NCI-H2227 treated with DMSO at 0.1 percent for 48 hours (cell line): ENCODE data around the gene NRDC.
"Not testable (repeated sequence)": the region's sequence is repeated elsewhere in the genome, so short reads cannot be mapped to it uniquely, and the experiment has no call there.

Experiments used
- DNase-seq: peaks from one replicate; lab custom pipeline; 2025; lab: John Stamatoyannopoulos, UW

NRDC gene

GRCh38 chr1:51897699-51898031, 19.1 kb upstream of the NRDC start:
- DNase-seq = no peak

- DNase-seq = not testable (repeated sequence)
These were observed 16.2 kb upstream of the NRDC start for GRCh38 chr1:51894748-51895147.

- DNase-seq = no peak
These were observed 265 bp downstream of the NRDC start for GRCh38 chr1:51878308-51878615.

GRCh38 chr1:51877434-51878307, 856 bp downstream of the NRDC start:
- DNase-seq = no peak

GRCh38 chr1:51875836-51876235, 2.7 kb downstream of the NRDC start:
- DNase-seq = no peak

DNA sequence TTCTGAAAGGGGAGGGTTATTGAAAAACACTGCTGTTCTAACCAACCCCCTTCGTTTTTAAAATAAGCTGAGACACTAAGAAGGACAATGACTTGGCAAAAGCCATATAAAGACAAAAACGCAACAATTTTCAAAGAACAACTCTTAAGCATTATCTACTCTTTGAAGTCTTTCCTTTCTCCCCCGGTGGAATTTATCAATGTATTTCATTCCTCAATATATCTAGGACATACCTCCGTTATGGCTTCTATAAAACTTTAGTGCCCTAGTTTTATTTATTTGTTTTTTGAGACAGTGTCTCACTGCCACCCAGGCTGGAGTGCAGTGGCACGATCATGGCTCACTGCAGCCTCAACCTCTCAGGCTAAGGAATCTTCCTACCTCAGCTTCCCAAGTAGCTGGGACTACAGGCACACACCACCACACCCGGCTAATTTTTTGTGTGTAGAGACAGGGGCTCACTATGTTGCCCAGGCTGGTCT, 3.2 kb downstream of the NRDC start:
- no peak for DNase-seq

- DNase-seq = not testable (repeated sequence)
These were observed 5.3 kb downstream of the NRDC start for GRCh38 chr1:51873270-51873669.

- DNase-seq = no peak
These were observed 7.1 kb downstream of the NRDC start for GRCh38 chr1:51871351-51871975.

DNA sequence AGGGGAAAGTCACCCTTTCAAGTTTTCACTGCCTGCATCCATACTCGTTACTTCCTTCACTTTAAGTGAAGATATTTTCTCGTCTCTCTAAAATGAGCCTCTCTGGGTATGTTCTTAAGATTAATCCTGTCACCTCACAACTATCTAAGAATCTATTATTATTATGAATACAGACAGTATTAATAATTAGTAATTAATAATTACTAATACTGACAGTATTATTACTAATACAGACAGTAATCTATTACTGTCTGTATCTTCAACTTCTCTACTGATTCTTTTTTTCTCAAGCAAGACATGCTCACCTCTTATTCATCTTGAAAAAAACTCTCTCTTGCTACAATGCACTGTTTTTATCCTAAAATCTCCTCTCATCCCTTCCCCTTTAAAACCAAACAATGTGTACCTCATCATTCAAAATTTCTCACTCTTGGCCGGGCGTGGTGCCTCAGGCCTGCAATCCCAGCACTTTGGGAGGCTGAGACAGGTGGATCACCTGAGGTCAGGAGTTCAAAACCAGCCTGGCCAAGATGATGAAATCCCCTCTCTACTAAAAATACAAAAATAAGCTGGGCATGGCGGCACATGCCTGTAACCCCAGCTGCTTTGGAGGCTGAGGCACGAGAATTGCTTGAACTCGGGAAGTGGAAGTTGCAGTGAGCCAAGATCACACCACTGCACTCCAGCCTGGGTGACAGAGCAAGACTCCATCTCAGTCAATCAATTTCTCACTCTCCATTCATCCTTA, 7.8 kb downstream of the NRDC start:
- DNase-seq = no peak

DNA sequence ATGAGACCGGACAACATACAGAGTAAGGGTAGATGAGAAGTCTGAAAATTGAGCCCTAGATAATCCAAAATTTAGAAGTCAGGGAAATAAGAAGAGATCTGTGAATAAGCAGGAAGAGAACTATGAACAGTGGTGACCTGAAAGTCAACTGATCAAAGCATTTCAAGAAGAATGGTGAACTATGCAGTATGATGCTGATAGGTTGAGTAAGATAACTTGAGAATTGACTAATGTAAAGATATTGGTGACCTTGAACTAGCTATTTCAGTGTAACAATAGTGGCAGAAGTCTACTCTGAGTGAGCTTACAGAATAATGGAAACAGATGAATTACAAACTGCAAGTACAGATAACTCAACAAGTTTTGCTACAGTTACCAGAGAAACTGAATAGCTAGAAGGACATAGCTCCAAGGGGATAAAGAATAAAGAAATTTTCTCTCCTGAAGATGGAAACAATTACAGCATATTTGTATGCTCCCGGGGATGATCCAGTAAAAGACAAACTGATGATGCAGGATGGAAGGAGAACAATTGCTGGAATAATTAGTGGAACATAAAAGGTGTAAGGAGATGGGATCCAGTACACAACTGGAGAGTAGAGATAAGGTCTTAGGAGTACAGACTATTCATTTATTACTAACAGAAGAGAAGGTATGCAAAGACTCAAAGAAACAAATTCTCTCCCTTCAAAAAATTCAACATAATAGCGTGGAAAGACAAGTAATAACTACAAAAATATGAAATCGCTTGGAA, 10.9 kb downstream of the NRDC start:
- DNase-seq = no peak

DNA sequence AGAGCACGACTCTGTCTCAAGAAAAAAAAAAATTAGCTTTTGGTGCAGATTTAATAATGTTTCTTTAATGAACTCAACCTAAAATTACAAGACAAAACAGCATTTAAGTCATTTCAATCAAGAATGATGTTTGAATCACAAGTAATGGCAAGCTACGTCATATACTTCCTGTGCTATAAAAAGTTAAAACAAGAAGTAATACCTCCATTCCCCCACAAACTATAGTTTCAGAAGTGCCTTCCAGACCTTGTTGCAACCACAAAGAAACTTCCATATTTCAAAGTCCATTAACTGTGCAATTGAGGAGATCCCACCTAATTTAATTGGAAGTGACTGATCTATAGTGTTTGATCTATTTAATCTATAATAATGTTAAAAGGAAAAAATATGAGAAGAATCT, 15.1 kb downstream of the NRDC start:
- DNase-seq = no peak

- DNase-seq = no peak
These were observed 16.9 kb downstream of the NRDC start for GRCh38 chr1:51861669-51862068.

GRCh38 chr1:51859735-51860134, 18.8 kb downstream of the NRDC start:
- DNase-seq = no peak

DNA sequence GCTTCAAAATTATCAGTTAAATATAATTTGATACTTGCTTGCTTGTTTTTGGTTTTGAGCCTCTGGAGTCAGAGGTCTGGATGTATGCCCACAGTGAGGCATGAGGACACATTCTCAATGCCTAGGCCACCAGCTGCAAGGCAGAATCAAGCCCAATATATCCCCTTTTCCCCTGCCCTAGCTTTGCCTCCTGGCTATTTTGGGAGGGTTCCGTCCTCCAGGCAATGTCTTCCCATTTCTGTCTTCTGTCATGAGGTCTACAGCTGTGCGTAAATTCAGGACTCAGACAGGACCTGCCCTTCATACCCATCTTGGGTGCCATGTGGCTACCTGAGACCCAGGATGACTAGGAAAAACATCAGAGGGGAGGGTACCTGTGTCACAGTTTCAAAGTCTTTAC, 19.2 kb downstream of the NRDC start:
- no peak for DNase-seq

DNA sequence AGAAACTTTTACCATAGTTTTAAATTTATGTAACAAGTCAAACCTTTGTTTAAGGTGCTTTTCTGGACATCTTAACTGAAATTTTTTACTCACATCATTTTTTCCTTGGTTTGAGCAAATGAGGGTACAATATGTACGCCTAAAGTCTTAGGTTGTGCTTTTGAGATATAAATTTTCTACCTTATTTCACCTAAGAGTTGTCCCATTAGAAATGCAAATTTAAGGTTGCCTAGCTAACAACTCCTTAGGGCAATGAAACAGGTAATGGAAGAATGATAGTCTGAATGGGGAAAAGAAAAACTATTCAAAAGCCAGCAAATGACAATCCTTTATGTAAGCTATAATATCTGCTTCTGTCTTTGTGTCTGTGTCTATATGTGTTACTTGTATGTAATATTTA, 19.6 kb downstream of the NRDC start:
- DNase-seq = no peak

DNA sequence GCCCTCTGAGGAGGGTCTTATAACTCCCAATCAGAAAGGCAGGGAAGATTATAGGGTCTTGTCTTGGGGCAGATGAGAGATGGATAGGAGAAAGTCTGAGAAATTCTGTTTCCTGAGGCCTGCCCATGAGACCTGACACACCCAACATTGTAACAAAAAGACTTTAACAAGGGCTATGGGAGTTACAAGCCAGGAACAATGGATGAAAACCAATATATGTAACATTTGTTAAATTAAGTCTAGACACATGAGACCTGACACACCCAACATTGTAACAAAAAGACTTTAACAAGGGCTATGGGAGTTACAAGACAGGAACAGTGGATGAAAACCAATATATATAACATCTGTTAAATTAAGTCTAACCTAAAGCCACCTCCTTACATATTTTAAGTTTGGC, 21.8 kb downstream of the NRDC start:
- no peak for DNase-seq

- no peak for DNase-seq
These were observed 22.9 kb downstream of the NRDC start for GRCh38 chr1:51855624-51856023.

DNA sequence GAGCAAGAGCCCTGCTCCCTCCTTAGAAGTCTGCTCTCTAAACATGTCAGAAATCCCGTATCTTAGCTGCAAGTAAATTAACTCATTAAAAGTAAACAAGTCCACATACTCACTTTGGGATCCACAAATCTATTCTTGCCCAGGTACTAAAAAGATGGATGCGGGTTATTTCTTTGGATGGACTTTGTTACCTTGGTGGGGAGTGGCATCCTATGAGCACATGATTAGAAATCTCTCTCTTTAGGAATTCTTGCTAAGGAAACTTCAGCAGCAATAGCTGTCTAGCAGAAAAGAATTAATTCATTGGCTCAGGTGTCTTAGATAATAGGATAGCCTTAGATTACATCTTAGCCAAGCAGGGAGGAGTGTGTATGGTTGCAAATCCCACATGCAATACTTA, 25.2 kb downstream of the NRDC start:
- DNase-seq = no peak

DNA sequence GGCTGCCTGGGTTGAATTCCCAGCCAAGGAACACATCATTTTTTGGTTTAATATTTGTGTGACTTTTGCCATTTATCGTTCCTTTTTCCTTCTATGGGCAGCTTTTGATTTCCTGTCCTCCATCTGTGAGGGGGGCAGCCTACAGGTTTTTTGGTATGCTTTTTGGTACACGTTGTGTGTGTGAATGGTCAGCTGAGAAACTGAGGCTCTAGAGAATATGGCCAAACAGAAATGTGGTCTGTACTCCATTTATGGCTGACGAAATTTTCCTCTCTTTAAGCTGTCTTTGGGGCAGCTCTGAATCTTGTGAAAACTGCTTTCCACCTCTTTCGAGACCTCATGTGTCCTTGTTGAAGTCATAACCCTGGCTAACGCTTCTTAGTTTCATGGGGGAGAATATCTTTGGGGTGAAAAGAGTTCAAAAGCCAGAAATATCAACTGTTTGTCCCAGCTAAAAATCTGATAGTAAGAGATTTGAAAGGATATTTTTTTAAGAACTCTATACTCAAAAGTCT, 26.6 kb downstream of the NRDC start:
- no peak for DNase-seq

DNA sequence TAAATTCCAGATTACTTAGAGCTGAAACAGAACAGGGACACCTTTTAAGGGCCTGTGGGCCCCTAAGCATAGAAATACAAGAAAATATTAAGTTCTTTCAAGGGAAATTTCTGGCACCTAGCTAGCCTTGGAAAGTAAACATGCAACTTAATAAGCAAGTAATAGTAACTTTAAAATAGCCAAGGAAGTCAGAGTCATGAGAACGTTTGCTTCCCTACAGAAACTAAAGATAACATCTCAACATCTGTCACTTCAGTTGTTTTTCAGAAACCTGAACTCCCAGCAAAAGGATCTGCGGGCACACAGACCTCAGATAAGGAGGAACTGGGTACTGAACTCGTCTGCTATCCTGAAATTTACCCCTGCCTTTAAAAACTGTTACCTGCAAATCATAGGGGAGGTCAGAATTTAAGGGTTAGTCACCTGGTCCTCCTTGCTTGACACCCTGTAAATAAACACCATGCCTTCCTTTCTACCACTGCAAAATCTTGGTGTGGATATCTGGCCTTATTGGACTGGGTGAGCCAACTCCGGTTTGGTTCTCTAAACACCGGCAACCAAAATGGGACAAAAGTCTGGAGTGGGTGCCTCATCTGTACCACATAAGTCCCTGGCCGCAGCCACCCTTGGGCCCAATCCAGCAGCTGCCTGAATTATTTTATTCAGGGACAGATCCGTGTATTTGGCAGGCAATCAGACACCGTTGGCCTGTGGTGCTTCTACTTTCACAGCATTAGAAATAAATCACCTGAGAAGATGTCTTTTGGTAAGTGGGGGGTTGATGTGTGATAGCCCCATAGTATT, 27.9 kb downstream of the NRDC start:
- no peak for DNase-seq

DNA sequence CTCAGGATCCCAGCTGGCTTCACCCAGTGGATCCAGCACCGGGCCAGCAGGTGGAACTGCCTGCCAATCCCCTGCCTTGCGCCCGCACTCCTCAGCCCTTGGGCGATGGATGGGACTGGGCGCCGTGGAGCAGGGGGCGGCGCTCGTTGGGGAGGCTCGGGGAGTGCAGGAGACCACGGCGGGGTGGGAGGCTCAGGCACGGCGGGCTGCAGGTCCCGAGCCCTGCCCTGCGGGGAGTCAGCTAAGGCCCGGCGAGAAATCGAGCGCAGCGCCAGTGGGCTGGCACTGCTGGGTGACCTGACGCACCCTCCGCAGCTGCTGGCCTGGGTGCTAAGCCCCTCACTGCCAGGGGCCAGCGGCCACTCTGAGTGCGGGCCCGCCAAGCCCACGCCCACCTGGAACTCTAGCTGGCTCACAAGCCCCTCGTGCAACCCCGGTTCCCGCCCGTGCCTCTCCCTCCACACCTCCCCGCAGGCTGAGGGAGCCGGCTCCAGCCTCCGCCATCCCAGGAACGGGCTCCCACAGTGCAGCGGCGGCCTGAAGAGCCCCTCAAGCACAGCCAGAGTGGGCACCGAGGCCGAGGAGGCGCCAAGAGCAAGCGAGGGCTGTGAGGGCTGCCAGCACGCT, 31.1 kb downstream of the NRDC start:
- no peak for DNase-seq
